ENCODE data around the gene PODXL2.
"Not testable (repeated sequence)": the region's sequence is repeated elsewhere in the genome, so short reads cannot be mapped to it uniquely, and the experiment has no call there.

Gene PODXL2

DNA sequence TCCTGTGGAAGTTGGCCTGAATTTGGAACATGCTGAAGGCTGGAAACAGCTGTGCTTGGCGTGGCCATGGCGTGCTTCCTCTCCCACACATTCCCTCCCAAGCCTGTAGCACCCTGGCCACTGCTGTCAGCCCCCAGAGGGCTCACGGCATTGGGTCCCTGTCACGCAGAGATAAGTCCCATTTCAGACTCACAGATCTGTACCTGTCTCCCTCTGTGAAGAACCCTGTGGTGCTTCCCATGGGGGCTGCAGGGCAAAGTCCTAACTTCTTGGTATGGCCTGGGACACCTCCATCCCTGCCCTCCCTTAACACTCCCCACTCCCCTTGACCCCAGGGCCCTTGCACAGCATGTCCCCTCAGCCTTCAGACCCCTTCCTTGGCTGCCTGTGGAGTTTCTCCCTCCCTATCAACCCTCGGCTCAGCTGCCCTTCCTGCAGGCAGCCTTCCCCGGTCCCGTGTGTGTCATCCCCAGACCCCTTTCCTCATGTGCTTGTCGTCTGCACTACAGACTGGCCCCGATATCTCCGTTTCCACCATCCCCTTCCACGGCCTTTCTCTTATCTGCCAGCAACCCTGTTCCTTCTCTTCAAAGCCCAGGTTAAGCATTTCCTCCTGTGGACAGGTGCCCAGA lies 72.4 kb downstream of the PODXL2 start:
- no peaks in the 10 kb centered on the region for H3K36me3 ChIP-seq
- H3K9me3 ChIP-seq, result no peaks in the 10 kb centered on the region
- no peak overlapping the region for H3K4me3 ChIP-seq
- H3K27ac ChIP-seq, result peak overlapping the region; percentile 57 to 82
- peak in 1 of 2 donors; percentile 61 for DNase-seq
- TF ChIP-seq, protein P1, sequence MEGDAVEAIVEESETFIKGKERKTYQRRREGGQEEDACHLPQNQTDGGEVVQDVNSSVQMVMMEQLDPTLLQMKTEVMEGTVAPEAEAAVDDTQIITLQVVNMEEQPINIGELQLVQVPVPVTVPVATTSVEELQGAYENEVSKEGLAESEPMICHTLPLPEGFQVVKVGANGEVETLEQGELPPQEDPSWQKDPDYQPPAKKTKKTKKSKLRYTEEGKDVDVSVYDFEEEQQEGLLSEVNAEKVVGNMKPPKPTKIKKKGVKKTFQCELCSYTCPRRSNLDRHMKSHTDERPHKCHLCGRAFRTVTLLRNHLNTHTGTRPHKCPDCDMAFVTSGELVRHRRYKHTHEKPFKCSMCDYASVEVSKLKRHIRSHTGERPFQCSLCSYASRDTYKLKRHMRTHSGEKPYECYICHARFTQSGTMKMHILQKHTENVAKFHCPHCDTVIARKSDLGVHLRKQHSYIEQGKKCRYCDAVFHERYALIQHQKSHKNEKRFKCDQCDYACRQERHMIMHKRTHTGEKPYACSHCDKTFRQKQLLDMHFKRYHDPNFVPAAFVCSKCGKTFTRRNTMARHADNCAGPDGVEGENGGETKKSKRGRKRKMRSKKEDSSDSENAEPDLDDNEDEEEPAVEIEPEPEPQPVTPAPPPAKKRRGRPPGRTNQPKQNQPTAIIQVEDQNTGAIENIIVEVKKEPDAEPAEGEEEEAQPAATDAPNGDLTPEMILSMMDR (IDR thresholded peaks at IDR 0.05), result no peak
- H3K4me1 ChIP-seq, result peaks cover 7 to 82% (median 57%) of the 10 kb centered on the region in 4 donors
- no peaks in the 10 kb centered on the region for H3K27me3 ChIP-seq
- intact Hi-C loops (cut with DNase I; ENCODE audit: low total_unique reads), result no loop called here

- intact Hi-C loops (cut with DNase I; ENCODE audit: low total_unique reads), result no loop called here
- TF ChIP-seq, protein P1 (IDR thresholded peaks at IDR 0.05), result no peak
- Histone ChIP-seq H3K4me1 (peaks cover 4 to 82% (median 54%) of the 10 kb centered on the region in 4 donors), H3K4me3 (no peak overlapping the region), H3K9me3 (no peaks in the 10 kb centered on the region), H3K27ac (peak overlapping the region; percentile 57 to 82), H3K36me3 (no peaks in the 10 kb centered on the region), H3K27me3 (no peaks in the 10 kb centered on the region)
- peak in 1 of 2 donors; percentile 82 for DNase-seq
Measured at GRCh38 chr3:127702151-127702578, 73.2 kb downstream of the PODXL2 start.

DNA sequence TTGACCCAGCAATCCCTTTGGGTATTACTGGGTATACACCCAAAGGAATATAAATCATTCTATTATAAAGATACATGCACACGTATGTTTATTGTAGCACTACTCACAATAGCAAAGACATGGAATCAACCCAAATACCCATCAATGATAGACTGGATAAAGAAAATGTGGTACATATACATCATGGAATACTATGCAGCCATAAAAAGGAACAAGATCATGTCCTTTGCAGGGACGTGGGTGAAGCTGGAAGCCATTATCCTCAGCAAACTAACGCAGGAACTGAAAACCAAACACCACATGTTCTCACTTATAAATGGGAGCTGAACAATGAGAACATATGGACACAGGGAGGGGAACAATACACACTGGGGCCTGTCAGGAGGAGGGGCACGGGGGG lies 75.9 kb downstream of the PODXL2 start:
- H3K4me3 ChIP-seq, DNase-seq, H3K36me3 ChIP-seq, H3K9me3 ChIP-seq, H3K27me3 ChIP-seq: not testable (repeated sequence)
- H3K27ac ChIP-seq, result peak overlapping the region; percentile 81 to 82
- intact Hi-C loops (cut with DNase I; ENCODE audit: low total_unique reads), result loop anchor here (5.0 kb wide), 1 partner anchor 42 kb away; no protein-coding TSS in a partner anchor
- H3K4me1 ChIP-seq, result peaks cover 4 to 80% (median 48%) of the 10 kb centered on the region in 4 donors

- TF ChIP-seq, protein P1 (IDR thresholded peaks at IDR 0.05), result no peak
- no peaks in the 10 kb centered on the region for H3K27me3 ChIP-seq
- H3K9me3 ChIP-seq, result no peaks in the 10 kb centered on the region
- peak overlapping the region; percentile 81 to 82 for H3K27ac ChIP-seq
- intact Hi-C loops (cut with DNase I; ENCODE audit: low total_unique reads), result loop anchor here (5.0 kb wide), 1 partner anchor 41 kb away; no protein-coding TSS in a partner anchor
- DNase-seq, result peak; percentile 60 to 92
- no peaks in the 10 kb centered on the region for H3K36me3 ChIP-seq
- H3K4me1 ChIP-seq, result peaks cover 4 to 82% (median 53%) of the 10 kb centered on the region in 4 donors
- no peak overlapping the region for H3K4me3 ChIP-seq
Measured at GRCh38 chr3:127706312-127706711, 77.3 kb downstream of the PODXL2 start.

DNA sequence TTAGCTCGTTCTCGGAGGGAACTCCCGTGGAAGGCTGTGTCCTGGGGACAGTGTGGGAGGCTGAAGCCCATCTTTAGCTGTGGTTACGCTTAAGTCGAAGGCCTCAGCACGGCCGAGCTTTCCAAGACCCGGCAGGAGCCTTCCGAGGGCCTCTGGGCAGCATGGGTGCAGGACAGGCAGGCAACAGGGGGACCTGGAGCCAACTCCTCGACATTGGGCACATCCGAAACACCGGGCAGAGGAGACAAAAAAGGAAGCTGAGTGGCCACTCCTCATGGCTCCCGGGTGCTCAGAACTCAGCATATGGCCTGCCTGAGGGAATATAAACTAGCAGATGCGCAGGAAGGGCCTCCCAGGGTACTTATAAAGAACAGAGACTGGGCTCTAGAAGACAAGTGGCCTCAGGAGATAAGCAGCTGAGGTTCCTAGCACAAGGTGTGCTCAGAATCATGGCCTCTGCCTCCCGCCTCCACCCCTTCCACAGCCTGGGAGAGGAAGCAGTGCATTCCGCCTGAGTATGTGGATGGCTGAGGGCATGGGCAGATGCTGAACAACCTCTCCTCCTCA lies 77.9 kb downstream of the PODXL2 start:
- Histone ChIP-seq H3K9me3 (no peaks in the 10 kb centered on the region), H3K27me3 (no peaks in the 10 kb centered on the region), H3K27ac (peak overlapping the region; percentile 81 to 82), H3K4me1 (peaks cover 3 to 80% (median 49%) of the 10 kb centered on the region in 4 donors), H3K36me3 (no peaks in the 10 kb centered on the region), H3K4me3 (no peak overlapping the region)
- intact Hi-C loops (cut with DNase I; ENCODE audit: low total_unique reads), result loop anchor here (5.0 kb wide), 1 partner anchor 40 kb away; no protein-coding TSS in a partner anchor
- peak in 1 of 2 donors; percentile 65 for DNase-seq
- TF ChIP-seq, protein P1 (IDR thresholded peaks at IDR 0.05), result no peak

DNA sequence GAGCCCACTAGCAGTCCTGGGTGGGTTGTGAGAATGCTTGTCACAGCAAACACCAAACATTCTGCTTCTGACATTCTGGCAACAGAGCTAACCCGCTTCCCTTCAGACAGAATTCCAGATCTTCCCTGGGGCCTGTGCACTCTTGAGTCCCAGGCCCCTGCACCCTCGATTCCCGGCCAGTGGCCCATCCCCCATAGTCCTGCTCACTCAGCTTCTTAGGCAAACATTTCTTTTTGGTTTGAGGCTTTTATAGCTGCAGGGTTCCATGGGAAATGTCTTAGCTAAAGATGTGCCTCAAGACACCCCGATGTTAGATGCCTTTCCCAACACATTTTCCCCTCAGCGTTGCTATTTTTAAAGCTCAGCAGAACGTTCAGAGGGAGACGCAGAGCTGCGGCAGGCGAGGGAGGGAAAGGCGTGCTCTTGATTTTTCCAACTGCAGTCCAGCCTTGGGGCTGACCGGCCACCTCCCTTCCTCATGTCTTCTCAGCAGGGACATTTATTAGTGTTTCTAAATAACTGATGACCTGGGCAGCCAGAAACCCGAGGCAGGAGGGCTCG lies 78.9 kb downstream of the PODXL2 start:
- TF ChIP-seq, protein P1 (IDR thresholded peaks at IDR 0.05), result no peak
- no peaks in the 10 kb centered on the region for H3K36me3 ChIP-seq
- H3K9me3 ChIP-seq, result no peaks in the 10 kb centered on the region
- DNase-seq, result peak in 1 of 2 donors; percentile 77
- H3K27me3 ChIP-seq, result no peaks in the 10 kb centered on the region
- no peak overlapping the region for H3K4me3 ChIP-seq
- peaks cover 0 to 80% (median 44%) of the 10 kb centered on the region in 4 donors for H3K4me1 ChIP-seq
- H3K27ac ChIP-seq, result peak overlapping the region; percentile 81 to 82
- intact Hi-C loops (cut with DNase I; ENCODE audit: low total_unique reads), result loop anchor here (5.0 kb wide), 1 partner anchor 39 kb away; no protein-coding TSS in a partner anchor
